HCT116 (cell line): ENCODE data around the gene NHERF1.

Experiments
- POLR2A ChIP-seq: IDR thresholded peaks from 2 replicates; pipeline ENCODE4 v1.7.0; 2011; ENCODE audit warnings: borderline replicate concordance; ENCODE audit not compliant: insufficient read depth, insufficient read length; ENCODE audit errors: extremely low read depth
- POLR2AphosphoS5 ChIP-seq: IDR thresholded peaks from 2 replicates; pipeline ENCODE4 v1.6.1; 2011; ENCODE audit warnings: mild to moderate bottlenecking, low read depth, low read length, moderate library complexity
- ZNF274 ChIP-seq: fragments of 200-500 bp; sonication (Bioruptor generic); IDR thresholded peaks from 2 replicates; pipeline ENCODE4 v1.6.1; 2014; ENCODE audit warnings: mild to moderate bottlenecking, low read depth, low read length, inconsistent platforms
- TF ChIP-seq, protein P1 (sequence below): IDR thresholded peaks from 2 replicates; pipeline ENCODE4 v1.6.1; 2012; ENCODE audit warnings: low read depth
- TF ChIP-seq, protein P2 (sequence below), 3 experiments: fragments of 200-600 bp in 1 of 3; sonication (generic) in 1 of 3; IDR thresholded peaks in 2 of 3; conservative IDR thresholded peaks in 1 of 3; 2 replicates each; pipeline ENCODE4 v1.5.1; 2012 to 2017; ENCODE audit warnings: low read depth in 2 of 3, low read length in 2 of 3, antibody characterized with exemption in 1 of 3, borderline replicate concordance in 1 of 3, control low read depth in 1 of 3, mild to moderate bottlenecking in 1 of 3, mixed read lengths in 1 of 3, mixed run types in 1 of 3, moderate library complexity in 1 of 3; ENCODE audit not compliant: insufficient read depth in 1 of 3

DNA sequence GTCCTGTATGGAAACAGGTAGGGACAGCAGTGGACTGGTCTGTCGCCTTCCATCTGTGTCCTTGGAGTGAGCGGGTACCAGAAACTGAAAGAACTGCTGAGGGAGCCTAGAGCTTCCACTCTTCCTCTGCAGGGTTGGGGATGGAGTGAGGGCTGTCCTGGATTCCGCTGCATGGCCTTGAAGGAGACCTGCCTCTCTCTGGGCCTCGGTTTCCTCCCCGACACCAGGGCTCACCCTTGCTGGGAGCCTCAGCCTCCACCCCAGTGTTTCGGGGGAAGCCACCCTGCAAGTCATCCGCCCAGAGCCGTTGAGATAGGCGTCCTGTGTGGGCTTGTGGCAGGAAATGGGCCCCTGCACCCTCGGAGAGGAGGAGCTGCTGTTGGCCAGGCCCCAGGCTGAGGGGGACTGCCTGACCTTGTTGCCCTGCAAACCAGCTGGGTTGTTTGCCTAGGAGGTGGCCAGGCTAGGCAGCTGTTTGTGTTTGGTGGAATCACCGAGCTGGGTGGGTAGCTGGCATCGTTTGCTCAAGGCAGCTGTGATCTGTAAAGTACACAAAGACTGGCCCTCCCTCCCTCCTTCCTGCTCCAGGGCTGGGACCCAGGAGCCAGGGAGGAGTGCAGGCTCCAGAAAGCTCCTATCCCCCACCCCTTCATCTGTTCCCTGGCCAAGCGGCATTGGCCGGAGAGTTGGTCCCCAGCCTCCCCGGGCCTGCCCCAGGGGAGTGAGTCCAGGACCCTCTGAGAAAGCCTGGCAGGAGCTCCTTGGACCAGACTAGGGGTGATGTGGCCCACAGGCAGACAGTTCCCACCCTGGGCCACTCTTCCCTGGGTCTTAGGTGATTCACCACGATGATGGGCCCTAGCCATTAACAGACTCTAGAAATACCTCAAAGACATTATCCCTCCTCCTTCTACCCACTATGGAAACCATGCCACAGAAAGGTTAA is 10.1 kb upstream of the NHERF1 start:
- TF ChIP-seq POLR2A = no peak
- TF ChIP-seq, protein P1, sequence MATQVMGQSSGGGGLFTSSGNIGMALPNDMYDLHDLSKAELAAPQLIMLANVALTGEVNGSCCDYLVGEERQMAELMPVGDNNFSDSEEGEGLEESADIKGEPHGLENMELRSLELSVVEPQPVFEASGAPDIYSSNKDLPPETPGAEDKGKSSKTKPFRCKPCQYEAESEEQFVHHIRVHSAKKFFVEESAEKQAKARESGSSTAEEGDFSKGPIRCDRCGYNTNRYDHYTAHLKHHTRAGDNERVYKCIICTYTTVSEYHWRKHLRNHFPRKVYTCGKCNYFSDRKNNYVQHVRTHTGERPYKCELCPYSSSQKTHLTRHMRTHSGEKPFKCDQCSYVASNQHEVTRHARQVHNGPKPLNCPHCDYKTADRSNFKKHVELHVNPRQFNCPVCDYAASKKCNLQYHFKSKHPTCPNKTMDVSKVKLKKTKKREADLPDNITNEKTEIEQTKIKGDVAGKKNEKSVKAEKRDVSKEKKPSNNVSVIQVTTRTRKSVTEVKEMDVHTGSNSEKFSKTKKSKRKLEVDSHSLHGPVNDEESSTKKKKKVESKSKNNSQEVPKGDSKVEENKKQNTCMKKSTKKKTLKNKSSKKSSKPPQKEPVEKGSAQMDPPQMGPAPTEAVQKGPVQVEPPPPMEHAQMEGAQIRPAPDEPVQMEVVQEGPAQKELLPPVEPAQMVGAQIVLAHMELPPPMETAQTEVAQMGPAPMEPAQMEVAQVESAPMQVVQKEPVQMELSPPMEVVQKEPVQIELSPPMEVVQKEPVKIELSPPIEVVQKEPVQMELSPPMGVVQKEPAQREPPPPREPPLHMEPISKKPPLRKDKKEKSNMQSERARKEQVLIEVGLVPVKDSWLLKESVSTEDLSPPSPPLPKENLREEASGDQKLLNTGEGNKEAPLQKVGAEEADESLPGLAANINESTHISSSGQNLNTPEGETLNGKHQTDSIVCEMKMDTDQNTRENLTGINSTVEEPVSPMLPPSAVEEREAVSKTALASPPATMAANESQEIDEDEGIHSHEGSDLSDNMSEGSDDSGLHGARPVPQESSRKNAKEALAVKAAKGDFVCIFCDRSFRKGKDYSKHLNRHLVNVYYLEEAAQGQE = no peak
- TF ChIP-seq, protein P2, sequence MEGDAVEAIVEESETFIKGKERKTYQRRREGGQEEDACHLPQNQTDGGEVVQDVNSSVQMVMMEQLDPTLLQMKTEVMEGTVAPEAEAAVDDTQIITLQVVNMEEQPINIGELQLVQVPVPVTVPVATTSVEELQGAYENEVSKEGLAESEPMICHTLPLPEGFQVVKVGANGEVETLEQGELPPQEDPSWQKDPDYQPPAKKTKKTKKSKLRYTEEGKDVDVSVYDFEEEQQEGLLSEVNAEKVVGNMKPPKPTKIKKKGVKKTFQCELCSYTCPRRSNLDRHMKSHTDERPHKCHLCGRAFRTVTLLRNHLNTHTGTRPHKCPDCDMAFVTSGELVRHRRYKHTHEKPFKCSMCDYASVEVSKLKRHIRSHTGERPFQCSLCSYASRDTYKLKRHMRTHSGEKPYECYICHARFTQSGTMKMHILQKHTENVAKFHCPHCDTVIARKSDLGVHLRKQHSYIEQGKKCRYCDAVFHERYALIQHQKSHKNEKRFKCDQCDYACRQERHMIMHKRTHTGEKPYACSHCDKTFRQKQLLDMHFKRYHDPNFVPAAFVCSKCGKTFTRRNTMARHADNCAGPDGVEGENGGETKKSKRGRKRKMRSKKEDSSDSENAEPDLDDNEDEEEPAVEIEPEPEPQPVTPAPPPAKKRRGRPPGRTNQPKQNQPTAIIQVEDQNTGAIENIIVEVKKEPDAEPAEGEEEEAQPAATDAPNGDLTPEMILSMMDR (IDR thresholded peaks at IDR 0.05 in 2 of 3, conservative IDR thresholded peaks at IDR 0.05 in 1 of 3; ENCODE audit: borderline replicate concordance in 1 of 3, insufficient read depth in 1 of 3, low read depth in 2 of 3, low read length in 2 of 3) = no peak
- TF ChIP-seq ZNF274 = no peak
- TF ChIP-seq POLR2AphosphoS5 = no peak
